Retina (tissue), 1 donor: ENCODE results near the gene CPSF6.
"Not testable (repeated sequence)": the region's sequence is repeated elsewhere in the genome, so short reads cannot be mapped to it uniquely, and the experiment has no call there.

Experiments used
- DNase-seq: peaks from one replicate; pipeline ENCODE4 v3.0.0-alpha.2; 2016

The CPSF6 gene

DNA sequence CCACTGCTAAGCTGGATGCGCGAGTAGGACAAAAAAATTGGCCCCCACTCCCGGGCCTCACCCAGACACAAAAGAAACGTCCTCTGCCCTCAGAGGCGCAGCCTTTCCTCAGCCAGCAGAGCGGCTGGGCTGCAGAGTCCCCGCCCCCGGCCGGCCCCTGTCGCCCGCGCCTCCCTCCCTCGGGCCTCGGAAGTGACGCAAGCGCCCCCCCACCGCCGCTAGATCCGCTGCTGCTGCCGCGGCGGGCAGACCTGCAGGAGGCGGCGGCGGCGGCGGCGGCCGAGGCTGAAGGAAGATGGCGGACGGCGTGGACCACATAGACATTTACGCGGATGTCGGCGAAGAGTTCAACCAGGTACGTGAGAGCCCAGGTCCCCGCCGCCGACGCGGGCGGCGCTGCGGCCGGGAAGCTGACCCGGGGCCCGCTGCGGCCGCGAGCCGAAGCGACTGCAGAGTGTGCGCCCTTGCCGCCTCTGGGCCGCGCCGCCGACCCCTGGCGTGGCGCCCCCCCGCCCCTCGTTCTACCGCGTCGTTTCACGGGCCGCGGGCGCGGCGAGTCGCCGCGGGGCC is at the start of gene CPSF6:
Gene CPSF6, plus strand, starts transcription at position 218 of the 570 bp plus-strand sequence. Its CDS starts 78 bp downstream, at position 296.
- peak; percentile 93 for DNase-seq

GRCh38 chr12:69196302-69197288 is 42.8 kb upstream of the CPSF6 start:
- no peak for DNase-seq

DNA sequence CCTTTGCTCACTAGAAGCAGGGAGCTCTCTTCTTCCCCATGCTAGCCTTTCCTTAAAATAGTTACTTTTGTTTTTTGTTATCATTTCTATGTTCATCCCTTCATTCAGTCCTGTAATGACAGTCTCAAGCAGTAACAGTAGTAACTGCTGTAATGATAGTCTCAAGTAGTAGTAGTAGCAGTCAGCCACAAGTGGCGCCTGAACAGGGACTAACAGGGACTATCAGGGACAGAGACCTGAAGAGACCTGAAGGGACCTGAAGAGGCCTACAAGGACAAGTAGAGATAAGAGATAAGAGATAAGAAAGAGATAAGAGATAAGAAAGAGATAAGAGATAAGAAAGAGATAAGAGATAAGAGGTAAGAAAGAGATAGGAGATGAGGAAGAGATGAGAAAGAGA is 39.4 kb upstream of the CPSF6 start:
- not testable (repeated sequence) for DNase-seq

- no peak for DNase-seq
Measured at GRCh38 chr12:69204191-69204590, 35.2 kb upstream of the CPSF6 start.

- DNase-seq, result no peak
Measured at GRCh38 chr12:69210661-69211060, 28.7 kb upstream of the CPSF6 start.

DNA sequence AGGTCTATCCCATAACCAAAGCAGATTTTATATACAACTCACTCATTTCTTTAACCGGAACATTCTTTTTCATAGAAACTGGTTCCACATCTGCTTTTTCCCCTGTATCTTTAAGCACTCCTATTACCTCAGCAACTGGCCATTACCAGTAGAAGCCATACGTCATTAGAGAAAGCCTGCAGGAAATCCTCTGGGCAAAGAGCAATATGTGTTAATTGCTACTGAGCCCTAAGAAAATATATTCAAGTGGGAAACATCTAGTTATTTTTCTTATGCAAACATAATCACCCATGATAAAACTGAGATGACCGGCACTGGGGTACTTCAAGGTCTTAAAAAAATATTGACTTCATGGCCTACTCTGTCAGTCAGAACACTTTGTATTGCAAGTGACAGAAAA is 28.2 kb upstream of the CPSF6 start:
- DNase-seq, result no peak

DNA sequence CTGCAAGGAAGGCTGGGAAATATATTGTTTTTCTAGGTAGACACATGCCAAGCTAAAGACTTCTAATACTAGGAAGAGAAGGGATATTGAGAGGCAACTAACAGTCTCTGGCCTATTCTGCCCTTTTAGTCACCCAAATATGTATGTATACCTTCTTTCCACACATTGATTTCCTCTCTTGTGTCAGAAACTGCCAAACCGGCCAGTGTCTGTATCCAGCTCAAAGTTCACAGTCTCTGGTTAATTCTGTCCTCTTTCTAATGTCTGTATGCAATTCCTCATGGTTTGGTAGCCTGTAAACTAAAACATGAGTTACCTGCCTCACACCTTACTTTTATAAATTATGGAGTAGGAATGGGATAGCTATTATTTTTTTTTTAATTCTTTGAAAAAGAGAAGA is 25.2 kb upstream of the CPSF6 start:
- DNase-seq, result no peak

DNA sequence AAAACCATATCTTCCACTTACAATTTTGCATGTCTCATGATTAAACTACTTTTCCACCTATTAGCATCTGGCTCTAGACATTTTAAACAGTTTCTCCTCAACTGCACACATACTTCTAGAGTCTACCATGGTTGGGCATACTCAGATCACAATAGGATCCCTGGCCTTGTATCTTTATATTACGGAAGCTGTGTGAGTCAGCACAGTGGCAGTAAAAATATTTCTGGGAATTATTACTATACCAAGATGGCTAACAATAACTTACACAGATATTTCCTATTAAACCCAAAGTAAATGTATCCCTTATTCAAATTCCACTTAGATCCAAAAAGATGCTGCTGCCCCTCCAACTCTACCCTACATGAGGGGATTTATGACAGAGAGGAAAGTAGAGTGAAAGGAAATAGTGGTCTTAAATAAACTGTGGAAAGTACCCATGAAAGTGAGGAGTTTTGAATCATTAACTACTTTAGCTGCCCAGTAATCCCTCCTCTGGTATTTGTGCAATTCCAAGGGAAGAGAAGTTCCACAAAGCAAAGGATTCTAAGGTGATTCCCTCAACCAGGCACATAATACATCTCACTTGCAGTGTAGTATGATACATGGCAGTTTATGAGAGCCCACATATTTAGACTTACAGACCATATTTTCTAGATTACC is 14.0 kb upstream of the CPSF6 start:
- no peak for DNase-seq

DNA sequence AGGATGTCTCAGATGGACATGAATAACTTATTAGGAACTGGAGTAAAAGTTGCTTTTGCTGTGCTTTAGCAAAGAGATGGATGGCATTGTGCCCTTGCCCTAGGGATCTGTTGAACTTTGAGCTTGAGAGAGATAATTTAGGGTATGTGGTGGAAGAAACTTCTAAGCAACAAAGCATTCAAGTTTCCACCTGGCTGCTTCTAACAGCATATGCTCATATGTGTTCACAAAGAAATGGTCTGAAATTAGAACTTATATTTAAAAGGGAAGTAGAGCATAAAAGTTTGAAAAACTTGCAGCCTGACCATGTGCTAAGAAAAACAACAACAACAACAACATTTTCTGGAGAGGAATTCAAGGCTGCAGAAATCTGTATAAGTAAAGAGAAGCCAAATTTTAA is 7.9 kb upstream of the CPSF6 start:
- DNase-seq, result no peak

- peak; percentile 11 for DNase-seq
Measured at GRCh38 chr12:69238589-69239351, 599 bp upstream of the CPSF6 start.

DNA sequence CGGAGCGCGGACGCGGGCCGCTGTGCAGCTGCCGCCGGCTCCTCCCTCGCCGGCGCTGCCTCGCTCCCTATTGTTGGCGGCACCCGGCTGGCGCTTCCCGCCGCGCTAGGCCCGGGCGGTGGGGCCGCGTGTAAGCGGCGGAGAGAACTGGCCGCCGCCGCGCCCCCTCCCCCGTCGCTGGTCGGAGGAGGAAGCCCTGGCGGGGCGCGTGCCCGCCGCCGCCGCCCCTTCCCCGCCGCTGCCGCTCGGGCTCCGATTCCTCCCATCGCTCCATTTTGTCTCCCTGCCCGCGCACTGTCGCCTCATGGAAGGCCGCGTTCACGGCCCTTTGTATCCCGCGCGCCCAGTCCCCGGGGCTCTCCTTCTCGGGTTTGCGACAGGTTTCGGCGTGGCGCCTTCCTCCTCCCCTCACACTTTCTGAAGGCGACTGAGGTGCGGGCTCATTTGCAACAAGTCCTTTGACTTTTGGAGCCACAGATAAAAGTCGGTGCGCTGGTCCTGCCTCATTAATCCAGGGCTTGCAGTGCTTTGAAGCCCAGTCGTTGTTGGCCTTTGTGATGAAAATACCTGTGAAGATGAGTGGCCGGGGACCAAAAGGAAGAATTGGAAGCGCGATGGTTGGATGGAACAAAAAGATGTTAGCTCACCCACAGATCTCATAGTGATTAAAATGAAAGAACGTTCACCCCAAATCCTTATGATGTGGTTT is 707 bp downstream of the CPSF6 start:
- peak; percentile 87 for DNase-seq

- DNase-seq, result no peak
Measured at GRCh38 chr12:69240631-69240995, 1.2 kb downstream of the CPSF6 start.

DNA sequence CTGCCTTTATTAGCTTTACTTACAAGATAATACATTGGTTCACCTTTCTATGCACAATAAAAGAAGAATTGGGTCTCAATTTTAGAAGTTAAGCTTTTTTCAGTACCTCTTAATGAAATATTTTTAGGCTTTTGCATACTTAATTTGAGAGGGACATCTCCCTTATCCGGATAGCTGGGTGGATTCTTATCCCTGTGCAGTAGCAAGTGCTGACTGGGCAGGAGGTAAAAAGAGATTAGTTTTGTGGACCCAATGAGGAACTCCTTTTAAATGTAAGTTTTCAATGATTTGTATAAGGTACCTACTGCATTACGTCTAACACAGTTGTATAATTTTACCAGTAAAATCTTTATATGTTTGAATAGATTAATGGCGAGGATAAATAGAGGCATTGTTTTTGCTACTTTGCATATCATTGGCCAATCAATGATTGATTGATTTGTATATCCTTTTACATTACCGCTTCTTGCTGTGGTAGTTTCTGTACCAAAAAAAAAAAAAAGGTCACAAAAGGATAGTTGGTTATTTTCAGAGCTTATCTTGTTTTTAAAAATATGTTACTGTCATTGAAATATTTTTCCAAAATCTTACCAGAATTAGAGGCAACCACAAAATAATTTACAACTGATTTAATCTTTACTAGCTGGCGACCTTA is 2.2 kb downstream of the CPSF6 start:
- no peak for DNase-seq

DNA sequence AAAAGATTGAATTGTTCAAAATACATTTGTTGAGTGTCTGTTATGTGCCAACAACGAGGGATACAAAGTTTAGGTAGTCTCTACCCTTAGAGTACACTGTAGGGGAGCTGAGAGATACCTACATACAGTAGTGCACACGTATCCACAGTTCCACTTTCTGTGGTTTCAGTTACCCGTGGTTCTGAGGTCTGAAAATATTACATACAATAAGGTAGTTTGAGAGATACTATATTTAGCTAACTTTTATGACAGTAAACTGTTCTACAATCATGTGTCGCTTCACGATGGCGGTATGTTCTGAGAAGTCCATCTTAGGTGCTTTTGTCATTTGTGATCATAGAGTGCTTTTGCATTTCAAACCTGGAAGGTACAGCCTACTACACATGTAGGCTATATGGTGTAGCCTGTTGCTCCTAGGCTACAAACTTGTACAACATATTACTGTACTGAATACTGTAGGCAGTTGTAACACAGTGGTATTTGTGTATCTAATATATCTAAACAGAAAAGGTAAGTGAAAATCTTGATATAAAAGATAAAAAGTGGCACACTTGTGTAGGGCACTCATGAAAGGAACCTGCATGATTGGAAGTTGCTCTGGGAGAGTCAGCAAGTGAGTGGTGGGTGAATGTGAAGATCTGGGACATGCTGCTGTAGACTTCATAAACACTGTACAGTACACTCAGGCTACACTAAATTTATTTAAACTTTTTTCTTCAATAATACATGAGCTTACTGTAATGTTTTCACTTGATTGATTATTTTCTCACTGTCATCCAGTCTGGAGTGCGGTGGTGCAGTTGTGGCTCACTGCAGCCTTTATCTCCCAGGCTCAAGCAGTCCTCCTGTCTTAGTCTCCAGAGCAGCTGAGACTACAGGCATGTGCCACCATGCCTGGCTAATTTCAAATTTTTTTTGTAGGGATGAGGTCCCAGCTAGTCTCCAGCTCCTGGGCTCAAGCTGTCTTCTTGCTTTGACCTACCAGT is 4.0 kb downstream of the CPSF6 start:
- no peak for DNase-seq

- no peak for DNase-seq
Measured at GRCh38 chr12:69247268-69248018, 8.1 kb downstream of the CPSF6 start.

DNA sequence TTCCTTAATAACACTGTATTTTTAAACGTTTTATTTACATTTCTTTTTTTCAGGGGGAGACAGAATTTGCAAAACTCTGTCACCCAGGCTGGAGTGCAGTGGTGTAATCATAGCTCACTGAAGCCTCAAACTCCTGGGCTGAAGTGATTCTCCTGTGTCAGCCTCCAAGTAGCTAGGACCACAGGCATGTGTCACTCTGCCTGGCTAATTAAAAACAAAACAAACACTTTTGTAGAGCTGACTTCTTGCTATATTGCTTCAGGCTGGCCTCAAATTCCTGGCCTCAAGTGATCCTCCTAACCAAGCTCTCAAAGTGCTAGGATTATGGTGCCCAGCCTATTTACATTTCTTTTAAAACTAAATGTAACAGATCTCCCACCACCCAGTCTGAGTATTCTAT is 12.7 kb downstream of the CPSF6 start:
- no peak for DNase-seq

- peak; percentile 37 for DNase-seq
Measured at GRCh38 chr12:69254046-69254445, 14.7 kb downstream of the CPSF6 start.

- no peak for DNase-seq
Measured at GRCh38 chr12:69254862-69255261, 15.5 kb downstream of the CPSF6 start.

GRCh38 chr12:69258655-69259054 is 19.3 kb downstream of the CPSF6 start:
- DNase-seq, result no peak
